Measurements from ENCODE around the gene SLC39A11.

- no peak for TF ChIP-seq CTCF (IDR thresholded peaks at IDR 0.05)
- TF ChIP-seq POLR2A (IDR thresholded peaks at IDR 0.05), result no peak
These were observed 328.5 kb downstream of the SLC39A11 start for GRCh38 chr17:72763981-72764380.
